Activated gamma-delta T cell treated with anti-CD3 and anti-CD28 coated beads, Interleukin-2, amount 50 U/mL, for 16 hours (primary cell): ENCODE results near the gene SERPINB4.
"Not testable (repeated sequence)": the region's sequence is repeated elsewhere in the genome, so short reads cannot be mapped to it uniquely, and the experiment has no call there.

Experiments
- DNase-seq: peaks from one replicate; pipeline ENCODE4 v3.0.0-alpha.2; 2020; ENCODE audit warnings: low read depth

Gene SERPINB4

GRCh38 chr18:63644142-63644541 lies at the start of gene SERPINB4:
SERPINB4 (minus strand) TSS chr18:63644256; CDS start chr18:63643577, 679 bp downstream.
- DNase-seq: not testable (repeated sequence)

- no peak for DNase-seq
Observed at GRCh38 chr18:63689064-63689463, 45.0 kb upstream of the SERPINB4 start.

DNA sequence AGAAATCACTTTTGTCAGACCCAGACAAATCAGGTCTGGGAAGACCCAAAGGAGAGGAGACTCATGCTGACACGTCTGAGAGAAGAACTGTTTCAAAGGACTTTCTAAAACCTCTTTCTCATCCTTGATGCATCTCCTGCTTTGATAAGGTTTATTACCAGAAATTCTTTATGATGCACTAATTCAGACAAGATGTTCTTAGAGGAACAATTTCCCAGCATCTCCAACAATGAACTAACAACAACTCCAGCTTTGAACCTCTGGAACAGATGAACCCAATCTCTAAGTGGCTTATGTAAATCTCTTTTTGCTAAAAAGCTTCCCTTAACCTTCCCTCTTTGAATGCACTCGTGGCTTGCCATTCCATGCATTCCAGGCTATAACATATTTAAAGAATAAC lies 42.8 kb upstream of the SERPINB4 start:
- DNase-seq: no peak

DNA sequence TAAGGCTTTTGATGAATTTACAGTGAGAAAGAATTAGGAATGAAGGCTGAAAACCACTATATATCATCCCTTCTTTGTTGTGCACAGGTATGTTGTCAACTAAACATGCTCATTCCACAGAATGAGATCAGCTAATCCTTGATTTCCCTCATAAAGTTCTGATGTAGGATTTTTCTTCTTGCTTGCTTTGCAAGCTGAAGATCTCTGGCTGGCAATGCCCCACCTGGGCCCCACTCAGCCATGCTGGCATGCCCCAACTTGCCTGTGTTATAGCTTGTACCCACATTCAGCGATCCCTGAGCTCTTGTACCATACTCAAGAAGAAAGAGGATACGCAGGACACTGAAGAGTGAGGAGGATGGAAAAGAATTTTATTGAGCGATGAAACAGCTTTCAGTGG lies 40.7 kb upstream of the SERPINB4 start:
- DNase-seq: no peak

GRCh38 chr18:63683890-63684289 lies 39.8 kb upstream of the SERPINB4 start:
- no peak for DNase-seq

DNA sequence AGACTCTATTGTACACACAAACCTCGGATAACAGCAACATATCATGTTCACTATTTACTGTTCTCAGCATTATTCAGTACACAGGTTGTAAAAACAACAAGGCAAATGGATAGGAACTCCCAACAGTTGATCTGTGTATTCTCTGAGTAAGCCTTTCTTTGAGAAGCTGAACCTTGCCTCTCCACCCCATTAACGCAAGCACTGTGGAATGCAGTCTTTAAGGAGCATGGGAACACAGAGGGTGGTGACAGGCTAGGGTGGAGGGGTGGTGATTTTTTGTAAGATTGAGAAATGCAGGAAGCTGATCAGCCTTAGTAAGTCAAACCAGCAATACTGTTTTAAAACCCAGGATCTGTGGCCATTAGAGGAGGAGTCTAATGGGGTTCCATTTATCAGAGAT lies 39.1 kb upstream of the SERPINB4 start:
- no peak for DNase-seq

- no peak for DNase-seq
Observed at GRCh38 chr18:63681449-63682340, 37.6 kb upstream of the SERPINB4 start.

- no peak for DNase-seq
Observed at GRCh38 chr18:63679820-63680606, 36.0 kb upstream of the SERPINB4 start.

- DNase-seq: no peak
Observed at GRCh38 chr18:63677500-63678225, 33.6 kb upstream of the SERPINB4 start.

- no peak for DNase-seq
Observed at GRCh38 chr18:63676526-63677323, 32.7 kb upstream of the SERPINB4 start.

GRCh38 chr18:63664571-63664970 lies 20.5 kb upstream of the SERPINB4 start:
- no peak for DNase-seq

- DNase-seq: not testable (repeated sequence)
Observed at GRCh38 chr18:63661750-63662149, 17.7 kb upstream of the SERPINB4 start, which contains the start of gene SERPINB3. SERPINB3 (minus strand) TSS chr18:63661893; CDS start chr18:63661216, 677 bp downstream.

- DNase-seq: not testable (repeated sequence)
Observed at GRCh38 chr18:63658920-63659319, 14.9 kb upstream of the SERPINB4 start.

- not testable (repeated sequence) for DNase-seq
Observed at GRCh38 chr18:63650271-63650670, 6.2 kb upstream of the SERPINB4 start.

DNA sequence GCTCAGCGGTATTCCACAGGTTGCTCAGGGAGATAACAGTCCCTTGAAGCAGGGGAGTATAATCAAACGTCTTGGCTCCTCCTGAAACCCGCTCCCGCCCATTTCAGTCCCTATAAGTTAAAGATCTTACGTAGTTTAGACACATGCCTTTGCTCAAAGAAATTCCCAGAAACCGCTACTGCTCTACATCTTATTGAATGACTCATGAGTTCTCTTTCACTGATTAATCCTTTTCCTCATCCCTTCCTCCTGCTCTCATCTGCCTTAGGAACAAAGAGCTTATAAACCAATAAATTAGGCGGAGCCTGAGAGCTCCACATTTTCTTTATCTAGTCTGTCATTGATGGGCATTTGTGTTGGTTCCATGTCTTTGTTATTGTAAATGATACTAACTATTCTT lies 4.2 kb upstream of the SERPINB4 start:
- no peak for DNase-seq

GRCh38 chr18:63646936-63647335 lies 2.9 kb upstream of the SERPINB4 start:
- no peak for DNase-seq

GRCh38 chr18:63644694-63645093 lies 638 bp upstream of the SERPINB4 start:
- DNase-seq: not testable (repeated sequence)

DNA sequence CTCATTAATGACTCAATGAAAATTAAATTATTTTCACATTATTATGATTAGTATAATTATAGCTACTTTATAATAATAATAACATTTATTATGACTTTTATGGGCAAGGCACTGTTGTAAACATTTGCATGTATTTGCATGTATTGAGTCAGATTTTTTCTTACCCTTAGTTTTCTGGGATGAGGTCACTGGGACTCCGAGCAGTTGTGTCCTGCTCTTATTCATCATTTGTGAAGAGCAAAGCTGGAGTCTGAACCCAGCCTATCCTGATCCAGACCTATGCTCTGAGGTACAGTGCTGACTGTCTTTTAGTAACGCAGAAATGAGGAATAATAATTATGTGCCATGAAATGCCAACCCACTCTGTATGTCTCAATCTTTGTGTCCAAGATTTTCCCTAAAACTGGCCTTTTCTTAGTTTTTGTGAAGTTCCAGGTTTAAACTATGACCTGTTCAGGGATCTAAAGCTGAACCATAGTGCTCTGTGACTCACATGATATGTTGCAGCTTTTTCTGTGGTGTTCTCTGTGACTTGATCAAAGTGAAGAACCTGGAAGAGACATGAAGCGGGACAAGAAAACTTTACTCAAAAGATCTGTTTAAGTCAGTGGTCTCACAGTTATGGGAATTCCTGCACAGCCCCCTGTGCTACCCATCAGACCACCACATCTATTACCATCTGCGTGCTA lies 1.2 kb downstream of the SERPINB4 start:
- DNase-seq: not testable (repeated sequence)

- DNase-seq: not testable (repeated sequence)
Observed at GRCh38 chr18:63641157-63641680, 2.8 kb downstream of the SERPINB4 start.

- DNase-seq: no peak
Observed at GRCh38 chr18:63637703-63638102, 6.4 kb downstream of the SERPINB4 start.
